H4 (cell line): ENCODE measurements around the gene SBF2. TPM values are rescaled to one million over a fixed set of nuclear protein-coding genes. Genes with fewer than 3 reads are reported as not detected.
"Not testable (repeated sequence)": the region's sequence is repeated elsewhere in the genome, so short reads cannot be mapped to it uniquely, and the experiment has no call there.

Experiments
- DNase-seq: peaks from one replicate; pipeline ENCODE4 v3.0.0-alpha.2; 2015; ENCODE audit warnings: low spot score
- total RNA-seq: library from RNA; depleted of rRNA; stranded (reverse); fragments of >200 nt; shearing (Covaris generic); gene quantifications from 2 replicates; pipeline ENCODE4 v1.2.3, GENCODE V29; 2014

SBF2 gene
- total RNA-seq, 1 experiment from 2014 or later = 27.0 TPM

GRCh38 chr11:10267821-10268220, 26.2 kb downstream of the SBF2 start:
- DNase-seq = no peak

DNA sequence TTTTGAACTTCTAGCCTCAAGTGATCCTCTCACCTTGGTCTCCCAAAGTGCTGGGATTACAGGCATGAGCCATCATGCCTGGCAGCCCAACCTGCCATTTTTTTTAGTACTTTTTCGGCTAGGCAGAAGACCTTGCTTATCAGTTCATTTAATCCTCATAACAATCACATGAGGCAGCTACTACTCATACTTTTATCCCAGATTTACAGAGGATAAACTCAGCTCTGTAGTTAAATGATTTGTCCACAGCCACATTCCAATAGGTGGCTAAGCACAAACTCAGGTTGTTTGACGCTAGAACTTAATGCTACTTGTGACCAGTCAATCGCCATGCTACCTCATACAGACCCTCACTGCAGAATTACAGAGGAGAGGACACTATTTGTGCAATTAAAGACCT, 28.1 kb downstream of the SBF2 start:
- no peak for DNase-seq

GRCh38 chr11:10264716-10265115, 29.3 kb downstream of the SBF2 start:
- not testable (repeated sequence) for DNase-seq

DNA sequence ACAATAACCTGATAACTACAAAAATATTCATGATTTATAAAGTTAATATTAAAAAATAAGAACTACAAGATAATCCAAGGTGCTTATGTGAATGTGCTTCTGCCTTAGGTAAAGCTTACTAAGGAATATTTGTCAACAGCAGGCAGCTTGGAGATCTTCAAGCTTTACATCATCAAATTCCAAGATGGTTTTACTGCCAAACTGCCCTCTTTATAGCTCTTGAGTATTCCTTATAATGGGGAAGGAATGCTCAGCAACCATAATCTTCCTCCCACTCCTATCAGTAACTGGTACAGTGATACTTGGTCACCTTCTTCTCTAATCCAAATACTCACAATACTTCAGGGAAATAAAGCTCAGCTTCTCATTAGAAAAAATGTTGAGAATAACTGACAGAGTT, 30.1 kb downstream of the SBF2 start:
- no peak for DNase-seq

DNA sequence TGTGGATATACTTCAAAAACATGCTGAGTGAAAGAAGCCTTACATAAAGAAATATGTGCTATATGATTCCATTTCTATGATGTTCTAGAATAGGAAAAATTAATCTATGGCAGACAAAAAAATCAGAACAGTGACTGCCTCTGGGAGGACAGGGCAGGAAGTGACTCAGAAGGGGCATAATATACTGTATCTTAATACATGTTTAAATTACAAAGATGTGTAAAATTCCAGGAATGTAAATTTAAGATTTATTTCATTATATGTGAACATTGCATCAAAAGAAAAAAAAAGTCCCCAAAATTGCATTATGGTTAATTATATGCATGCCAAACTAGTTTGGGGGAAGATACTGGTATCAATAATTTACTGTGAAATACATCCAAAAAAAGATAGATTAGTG, 32.2 kb downstream of the SBF2 start:
- DNase-seq = no peak

- no peak for DNase-seq
These were observed 36.5 kb downstream of the SBF2 start for GRCh38 chr11:10257478-10257877.

DNA sequence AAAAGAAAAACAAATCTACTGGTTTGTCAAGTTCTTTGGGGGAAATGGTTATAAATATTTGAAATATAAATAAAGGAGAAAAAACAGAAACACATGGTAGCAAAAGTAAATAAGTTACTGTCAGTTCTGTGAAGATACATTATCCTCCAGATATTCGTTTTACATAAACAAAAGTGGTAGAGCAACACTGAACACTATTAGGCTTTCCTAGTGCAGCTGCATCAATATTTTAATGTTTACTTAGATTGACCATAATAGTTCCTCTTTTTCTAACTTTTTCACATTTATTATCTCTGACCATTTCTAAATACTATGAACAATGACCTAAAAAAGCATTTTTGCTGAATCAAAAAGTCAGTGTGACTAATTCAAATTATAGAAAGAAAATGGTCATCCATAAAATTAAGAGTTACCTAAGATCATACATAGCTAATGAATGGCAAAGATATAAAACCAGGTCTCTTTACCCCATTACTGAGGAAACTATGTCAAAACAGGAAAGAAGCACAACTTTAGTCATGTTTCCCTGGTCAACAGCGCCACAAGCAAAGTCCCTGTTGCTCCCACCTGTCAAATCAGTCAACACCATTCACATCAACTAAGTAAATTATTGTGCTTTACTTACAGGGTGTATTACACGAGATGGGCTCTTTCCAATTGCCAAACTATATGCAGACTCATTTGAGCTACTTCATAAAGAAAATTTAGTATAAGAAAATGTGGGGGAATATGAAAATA, 38.5 kb downstream of the SBF2 start:
- no peak for DNase-seq

DNA sequence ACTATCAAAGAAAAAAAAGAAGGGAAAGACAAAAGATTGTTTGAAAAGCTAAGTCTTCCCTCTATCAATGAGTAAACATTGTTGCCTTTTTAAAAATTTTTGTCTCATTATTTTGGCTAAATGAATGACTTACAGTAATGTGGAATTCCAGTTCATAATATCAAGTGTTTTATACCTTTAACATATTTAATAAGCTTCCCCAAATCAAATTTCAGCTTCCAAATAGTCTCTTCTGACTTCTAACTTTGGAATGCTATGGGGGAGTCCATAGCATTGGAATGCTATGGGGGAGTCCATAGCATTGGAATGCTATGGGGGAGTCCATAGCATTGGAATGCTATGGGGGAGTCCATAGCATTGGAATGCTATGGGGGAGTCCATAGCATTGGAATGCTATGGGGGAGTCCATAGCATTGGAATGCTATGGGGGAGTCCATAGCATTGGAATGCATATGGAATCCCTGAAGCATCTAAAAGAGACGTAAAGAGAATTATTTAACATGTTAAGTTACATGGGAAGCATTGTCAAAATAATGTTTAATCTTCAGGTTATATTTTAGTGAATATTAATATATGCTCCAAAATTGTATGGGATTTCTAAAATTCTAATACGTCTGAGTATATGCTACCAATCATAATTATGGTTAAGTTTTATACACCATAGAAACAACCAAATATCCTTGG, 44.4 kb downstream of the SBF2 start:
- DNase-seq = not testable (repeated sequence)

DNA sequence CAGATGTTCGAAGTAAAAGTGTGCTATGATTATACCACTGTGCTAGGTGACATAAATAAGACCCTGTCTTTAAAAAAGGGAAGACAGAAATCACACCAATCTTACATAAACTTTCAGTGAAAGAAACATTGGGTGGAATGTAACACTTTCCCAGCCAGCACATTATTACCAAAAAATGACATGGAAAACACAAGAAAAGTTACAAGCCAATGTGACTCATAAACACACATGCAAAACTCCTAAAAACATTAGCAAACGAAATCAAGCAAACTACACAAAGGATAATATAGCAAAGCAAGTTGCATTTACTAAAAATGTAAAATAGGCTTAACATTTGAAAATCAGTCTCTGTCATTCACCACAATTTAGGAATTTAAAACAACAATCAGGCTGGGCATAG, 47.0 kb downstream of the SBF2 start:
- no peak for DNase-seq

GRCh38 chr11:10243896-10244575, 50.0 kb downstream of the SBF2 start:
- no peak for DNase-seq

DNA sequence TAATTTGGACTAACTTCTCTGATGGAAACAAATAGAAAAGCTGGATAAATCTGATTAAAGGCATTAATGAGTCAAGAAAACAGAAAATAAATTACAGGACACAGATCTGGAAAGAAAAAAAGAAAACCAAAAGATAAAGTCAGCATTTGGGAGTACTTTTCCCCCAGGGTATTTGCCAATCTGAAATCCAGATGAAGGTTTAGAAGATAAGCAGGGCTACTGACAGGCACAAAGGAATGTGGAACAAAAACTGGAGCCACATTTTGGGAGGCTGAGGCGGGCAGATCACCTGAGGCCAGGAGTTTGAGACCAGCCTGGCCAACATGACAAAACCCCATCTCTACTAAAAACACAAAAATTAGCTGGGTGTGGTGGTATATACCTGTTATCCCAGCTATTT, 57.2 kb downstream of the SBF2 start:
- DNase-seq = no peak

DNA sequence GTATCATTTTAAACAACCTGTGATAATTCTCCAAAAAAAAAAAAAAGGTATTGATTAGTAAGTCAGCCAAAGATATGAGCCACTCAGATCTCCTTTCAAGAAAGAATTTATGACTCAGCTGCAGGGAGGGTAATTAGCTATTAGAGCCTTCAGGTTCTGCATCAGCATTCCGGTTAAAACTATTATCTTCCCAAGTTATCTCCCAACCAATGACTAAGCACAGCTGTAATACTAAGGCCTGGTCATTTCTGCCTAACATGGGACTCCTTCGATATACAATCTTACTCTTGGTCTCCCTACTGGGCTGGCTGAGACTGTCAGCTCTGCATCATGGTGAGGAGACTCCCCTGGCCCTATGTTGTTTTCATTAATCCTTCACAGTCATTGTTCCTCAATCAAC, 60.4 kb downstream of the SBF2 start:
- peak; percentile 14 for DNase-seq

DNA sequence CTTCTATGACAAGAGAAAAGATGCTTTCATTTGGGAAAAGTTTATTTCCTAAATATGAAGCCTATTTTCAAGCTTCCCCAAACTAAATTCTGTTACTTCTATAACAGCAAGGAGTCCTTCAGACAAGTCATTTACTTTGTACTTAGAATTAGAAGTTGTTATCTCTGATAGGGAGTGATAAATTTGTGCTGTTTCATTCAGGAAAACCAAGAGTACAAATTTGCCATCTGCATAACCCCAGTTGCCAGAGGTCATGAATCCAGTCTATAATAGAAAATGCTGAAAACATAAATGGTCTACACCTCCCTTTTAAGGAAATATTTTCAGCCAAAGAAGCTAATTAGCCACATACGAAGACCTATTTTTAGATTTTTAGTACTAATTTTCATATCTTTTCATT, 61.3 kb downstream of the SBF2 start:
- DNase-seq = no peak

DNA sequence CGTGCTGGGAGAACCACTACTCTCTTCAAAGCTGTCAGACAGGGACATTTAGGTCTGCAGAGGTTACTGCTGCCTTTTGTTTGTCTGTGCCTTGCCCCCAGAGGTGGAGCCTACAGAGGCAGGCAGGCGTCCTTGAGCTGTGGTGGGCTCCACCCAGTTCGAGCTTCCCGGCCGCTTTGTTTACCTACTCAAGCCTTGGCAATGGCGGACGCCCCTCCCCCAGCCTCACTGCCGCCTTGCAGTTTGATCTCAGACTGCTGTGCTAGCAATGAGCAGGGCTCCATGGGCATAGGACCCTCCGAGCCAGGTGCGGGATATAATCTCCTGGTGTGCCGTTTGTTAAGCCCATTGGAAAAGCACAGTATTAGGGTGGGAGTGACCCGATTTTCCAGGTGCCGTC, 62.2 kb downstream of the SBF2 start:
- not testable (repeated sequence) for DNase-seq

DNA sequence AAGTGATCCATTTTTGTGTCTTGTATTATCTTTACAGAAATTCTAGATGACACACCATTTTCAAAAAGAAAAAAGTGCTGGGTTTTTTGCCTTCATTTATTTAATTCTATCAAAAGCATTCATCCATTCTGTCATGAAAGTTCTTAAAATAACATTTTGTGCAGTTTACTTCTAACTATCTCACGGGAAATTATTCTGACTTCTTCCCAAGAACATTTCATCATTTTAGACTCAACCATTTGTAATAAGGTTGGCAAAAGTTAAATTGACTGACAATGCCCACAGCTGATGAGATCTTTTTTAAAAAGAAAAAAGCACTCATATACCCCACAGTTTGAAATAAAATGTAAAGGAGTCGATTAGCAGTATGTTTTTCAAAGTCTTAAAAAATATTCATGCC, 68.5 kb downstream of the SBF2 start:
- DNase-seq = no peak

- DNase-seq = no peak
These were observed 71.6 kb downstream of the SBF2 start for GRCh38 chr11:10222399-10222798.

- DNase-seq = no peak
These were observed 72.7 kb downstream of the SBF2 start for GRCh38 chr11:10221342-10221741.

DNA sequence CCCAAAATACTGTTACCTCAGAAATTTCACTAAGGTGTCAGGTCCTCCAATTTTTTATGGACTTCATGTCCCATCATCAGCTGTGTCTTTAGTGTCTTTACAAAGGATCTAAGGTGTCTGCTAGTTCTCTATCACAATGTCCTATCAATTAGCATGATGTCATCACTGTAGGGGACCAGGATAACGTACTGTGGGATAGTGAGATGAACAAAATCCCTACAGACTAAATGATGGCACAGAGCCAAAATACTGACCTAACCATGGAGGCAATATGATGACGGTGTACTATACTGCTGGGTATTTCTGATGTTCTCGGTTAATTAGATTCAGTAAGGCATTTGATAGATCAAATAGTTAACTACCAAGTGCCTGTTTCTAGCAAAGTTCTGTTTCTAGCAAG, 82.5 kb downstream of the SBF2 start:
- DNase-seq = no peak

GRCh38 chr11:10209326-10209725, 84.7 kb downstream of the SBF2 start:
- no peak for DNase-seq

DNA sequence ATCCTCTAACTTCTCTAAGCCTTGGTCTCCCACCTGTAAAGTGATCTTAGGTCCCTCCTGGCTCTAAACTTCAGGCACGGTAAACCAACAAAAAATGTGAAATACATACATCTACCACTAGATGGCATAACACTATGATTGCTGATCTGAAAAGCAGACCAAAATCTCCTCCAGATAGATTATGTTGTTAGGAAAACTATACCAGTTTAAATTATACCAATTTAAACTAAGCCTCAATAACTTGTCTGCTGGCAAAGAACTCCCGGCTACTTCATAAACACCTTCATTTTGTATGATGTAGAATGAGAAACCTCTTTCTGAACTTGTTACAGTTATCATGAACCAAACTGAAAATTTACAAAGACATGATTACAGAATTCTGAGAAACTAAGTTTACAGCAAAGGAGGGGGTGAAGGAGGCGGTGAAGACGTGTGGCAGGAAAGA, 85.9 kb downstream of the SBF2 start:
- DNase-seq = peak; percentile 60

- peak; percentile 33 for DNase-seq
These were observed 88.1 kb downstream of the SBF2 start for GRCh38 chr11:10205928-10206327.

DNA sequence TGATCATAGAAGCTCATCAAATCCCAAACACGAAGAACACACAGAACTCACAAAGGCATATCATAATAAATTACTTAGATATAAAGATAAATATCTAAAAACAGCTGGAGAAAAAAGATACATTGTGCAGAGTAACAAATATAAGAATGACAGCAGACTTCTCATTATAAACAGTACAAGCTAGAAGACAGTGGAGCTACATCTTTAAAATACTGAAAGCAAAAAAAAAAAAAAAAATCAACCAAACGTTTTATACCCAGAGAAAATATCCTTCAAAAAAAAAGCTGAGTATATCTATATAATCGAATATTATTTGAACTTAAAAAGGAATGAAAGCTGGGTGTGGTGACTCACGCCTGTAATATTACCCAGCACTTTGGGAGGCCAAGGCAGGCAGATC, 90.0 kb downstream of the SBF2 start:
- DNase-seq = no peak

GRCh38 chr11:10201343-10201742, 92.7 kb downstream of the SBF2 start:
- DNase-seq = no peak
